ENCODE results near the gene SH3PXD2B.
"Not testable (repeated sequence)": the region's sequence is repeated elsewhere in the genome, so short reads cannot be mapped to it uniquely, and the experiment has no call there.

The SH3PXD2B gene

DNA sequence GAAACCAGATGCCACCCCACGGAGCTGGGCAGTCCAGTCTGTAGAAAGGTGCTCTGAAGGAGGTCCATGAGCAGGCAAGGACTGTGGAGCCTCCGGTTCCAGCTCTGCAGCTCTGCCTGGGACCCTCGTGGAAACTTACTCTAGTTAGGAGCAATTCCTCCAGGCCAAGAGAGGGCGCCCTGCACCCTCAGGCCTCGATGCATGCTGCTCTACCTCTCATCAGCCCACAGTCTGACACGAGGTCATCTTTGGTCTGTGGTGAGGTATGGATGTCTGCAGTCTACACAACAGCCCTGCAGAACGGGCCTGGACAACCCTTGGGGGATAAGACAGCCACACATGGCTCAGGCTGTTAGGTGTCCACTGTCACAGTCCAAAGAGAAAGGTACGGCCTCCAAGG is 120.1 kb downstream of the SH3PXD2B start:
- DNase-seq: no peak

- not testable (repeated sequence) for DNase-seq
Observed at GRCh38 chr5:172326901-172327300, 127.4 kb downstream of the SH3PXD2B start.

- no peak for DNase-seq
Observed at GRCh38 chr5:172325452-172325851, 128.9 kb downstream of the SH3PXD2B start.

GRCh38 chr5:172322028-172322965 is 132.0 kb downstream of the SH3PXD2B start:
- DNase-seq: no peak

DNA sequence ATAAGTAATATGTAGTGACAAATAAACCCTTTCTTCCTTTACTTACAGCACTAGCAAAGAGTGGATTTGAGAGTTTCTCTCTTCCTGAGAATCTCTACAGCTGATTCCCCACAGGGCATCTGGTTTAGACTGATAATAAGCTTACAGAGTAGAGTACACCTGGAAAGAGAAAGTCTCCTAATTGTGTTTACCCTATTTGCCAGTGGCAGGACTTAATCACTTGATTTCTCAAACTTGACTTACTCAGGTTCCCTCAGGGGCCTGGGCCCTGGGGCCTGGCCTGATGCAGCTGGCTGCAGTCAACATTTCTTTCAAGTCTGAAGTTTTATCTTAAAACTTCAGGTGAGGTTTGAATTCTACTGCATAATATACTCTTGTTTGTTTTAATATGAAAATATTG is 132.7 kb downstream of the SH3PXD2B start:
- DNase-seq: no peak

DNA sequence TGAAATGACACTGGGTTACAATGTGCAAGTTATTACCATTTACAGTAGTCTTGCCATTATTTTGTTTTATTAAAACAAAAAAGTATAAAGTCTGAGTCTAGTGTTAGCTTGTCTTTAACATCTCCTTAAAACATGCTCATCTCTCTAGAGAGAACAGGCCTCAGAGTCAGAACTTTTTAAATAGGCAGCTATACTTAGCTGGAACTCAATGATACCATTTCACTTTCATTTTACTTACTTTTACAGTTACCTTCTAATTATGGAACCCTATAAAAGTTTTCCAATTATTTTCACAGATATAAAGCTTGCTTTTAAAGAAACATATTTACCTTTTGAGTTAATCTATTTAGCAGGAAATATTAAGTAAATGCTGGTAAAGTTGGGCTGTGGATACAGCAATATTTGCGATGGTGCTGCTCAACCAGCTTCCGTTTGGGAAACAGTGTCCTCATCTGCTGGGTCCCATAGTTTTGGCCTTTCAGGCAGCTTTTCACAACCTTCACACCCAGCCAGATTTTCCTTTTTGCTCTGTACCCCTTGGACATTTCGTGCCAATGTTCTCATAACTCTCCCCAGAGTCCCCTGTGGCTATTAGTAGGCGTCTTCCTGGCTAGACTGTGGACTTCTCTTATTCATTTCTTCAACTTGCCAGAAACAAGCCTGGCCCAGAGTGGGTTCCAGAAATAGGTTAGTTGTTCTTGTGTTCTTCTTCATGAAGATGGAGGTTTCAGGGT is 134.4 kb downstream of the SH3PXD2B start:
- no peak for DNase-seq

DNA sequence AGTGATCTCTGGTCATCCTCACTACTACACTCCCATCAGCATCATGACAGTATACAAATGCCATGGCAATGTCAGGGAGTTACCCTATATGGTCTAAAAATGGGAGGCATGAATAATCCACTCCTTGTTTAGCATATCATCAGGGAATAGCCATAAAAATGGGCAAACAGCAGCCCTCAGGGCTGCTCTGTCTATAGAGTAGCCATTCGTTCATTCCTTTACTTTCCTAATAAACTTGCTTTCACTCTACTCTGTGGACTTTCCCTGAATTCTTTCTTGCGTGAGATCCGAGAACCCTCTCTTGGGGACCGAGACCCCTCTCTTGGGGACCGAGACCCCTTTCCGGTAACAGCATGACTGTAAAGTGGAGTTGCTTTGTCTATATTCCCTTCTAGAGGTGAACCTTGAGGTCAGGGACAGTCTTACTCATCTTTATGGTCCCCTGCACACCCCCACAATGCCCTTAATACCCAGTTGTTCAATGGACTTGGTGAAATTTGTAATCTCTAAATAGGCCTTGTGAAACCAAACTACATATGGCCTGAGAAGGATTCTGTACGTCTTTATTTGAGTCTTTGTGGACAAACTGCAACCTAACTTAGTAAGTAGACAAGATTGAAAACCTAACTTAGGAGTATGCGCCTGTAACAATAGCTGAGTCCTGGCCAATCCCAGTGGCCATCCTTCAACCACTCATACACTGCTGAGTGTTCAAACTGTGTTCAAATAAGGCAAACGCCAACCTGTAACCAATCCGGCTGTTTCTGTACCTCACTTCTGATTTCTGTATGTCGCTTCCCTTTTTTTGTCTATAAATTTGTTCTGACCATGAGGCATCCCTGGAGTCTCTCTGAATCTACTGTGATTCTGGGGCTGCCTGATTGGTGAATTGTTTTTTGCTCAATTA is 138.5 kb downstream of the SH3PXD2B start:
- DNase-seq: no peak

- DNase-seq: no peak
Observed at GRCh38 chr5:172313915-172314314, 140.4 kb downstream of the SH3PXD2B start.

DNA sequence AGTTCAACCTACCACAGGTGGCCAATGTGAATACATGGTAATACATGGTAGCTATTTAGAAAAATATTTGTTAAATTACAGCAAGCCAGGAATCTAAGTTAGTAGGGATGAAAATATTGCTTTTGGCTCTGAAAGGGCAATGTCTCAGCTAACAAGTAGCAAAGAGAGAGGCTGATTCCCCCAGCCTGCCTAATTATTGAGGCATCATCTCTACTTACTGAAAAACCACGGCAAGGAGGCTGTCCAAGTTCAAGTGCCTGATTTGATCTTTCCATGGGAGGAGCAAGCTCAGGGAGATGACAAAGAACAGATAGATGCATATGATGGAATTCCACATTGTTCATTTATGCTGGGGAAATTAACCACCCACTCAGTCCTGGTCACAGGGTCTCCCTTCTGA is 142.0 kb downstream of the SH3PXD2B start:
- DNase-seq: no peak

- no peak for DNase-seq
Observed at GRCh38 chr5:172311605-172312004, 142.7 kb downstream of the SH3PXD2B start.

GRCh38 chr5:172311026-172311425 is 143.3 kb downstream of the SH3PXD2B start:
- DNase-seq: no peak

DNA sequence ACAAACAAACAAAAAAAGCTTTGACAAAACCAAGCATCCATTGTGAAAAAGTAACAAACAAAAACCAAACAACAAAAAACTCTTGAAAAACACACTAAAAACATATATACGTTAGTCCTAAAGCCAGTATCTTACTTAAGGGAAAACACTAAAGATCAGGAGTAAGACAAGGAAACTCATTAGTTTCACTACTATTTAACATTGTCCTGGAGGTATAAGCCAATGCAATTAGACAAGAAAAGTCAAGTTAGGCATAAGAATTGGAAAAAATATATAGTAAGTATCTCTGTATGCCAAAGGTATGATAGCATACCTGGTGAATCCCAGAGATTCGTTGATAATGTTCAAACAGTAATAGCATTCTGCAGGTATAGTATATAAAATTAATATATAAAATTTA is 148.9 kb downstream of the SH3PXD2B start:
- DNase-seq: no peak

- no peak for DNase-seq
Observed at GRCh38 chr5:172303572-172304335, 150.6 kb downstream of the SH3PXD2B start.

DNA sequence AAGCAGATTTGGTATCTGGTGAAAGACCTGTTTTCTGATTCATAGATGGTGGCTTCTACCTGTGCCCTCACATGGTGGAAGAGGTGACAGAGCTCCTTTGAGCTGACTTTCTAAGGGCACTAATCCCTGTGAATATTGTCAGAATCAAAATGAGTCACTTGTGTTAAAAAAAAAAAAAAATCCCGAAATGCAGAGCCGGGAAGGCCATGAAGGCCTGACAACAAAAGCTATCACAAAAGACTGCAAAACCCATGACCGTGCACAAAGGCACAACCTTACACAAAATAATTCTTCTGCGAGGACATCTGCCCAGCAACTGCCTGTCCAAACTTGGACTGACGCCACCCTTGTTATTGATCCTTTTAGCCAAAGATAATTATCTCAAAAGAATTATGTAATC is 151.2 kb downstream of the SH3PXD2B start:
- DNase-seq: no peak

GRCh38 chr5:172302047-172302710 is 152.1 kb downstream of the SH3PXD2B start:
- no peak for DNase-seq

DNA sequence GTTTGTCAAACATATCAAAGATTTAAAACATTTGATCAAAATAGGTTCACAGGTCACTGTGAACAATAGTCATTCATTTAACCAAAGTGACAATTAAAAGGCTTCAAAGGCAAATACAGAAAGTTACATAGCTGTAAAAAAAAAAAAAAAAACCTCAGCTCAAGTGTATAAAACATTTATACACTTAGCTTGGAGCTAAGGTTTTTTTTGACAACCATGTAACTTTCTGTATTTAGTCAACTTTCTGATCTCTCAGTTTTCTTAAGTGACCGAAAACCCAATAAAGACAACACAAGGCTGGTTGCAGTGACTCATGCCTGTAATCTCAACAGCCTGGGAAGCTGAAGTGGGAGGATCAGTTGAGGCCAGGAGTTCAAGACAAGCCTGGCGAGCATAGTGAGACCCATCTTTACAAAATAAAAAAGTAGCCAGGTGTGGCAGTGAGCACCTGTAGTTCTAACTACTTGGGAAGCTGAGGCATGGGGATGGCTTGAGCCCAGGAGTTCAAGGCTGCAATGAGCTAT is 154.3 kb downstream of the SH3PXD2B start:
- DNase-seq: no peak

DNA sequence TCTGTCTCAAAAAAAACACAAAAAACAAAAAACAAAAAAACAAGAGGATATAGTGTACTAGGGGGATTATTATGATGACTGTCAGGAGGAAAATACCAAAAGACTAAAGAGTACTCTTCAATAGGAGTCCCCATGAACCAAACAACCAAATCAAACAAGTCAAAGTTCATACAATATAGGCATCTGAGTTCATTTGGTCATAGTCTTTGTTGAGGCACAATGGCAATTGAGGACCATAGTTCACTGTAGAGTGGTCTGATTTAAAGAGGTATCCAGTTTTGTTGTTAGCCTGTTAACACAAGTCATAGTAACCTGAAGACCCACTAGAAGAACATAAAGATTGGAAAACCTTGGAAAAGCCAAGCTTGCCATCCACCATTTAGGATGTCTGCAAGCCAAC is 159.5 kb downstream of the SH3PXD2B start:
- DNase-seq: no peak

DNA sequence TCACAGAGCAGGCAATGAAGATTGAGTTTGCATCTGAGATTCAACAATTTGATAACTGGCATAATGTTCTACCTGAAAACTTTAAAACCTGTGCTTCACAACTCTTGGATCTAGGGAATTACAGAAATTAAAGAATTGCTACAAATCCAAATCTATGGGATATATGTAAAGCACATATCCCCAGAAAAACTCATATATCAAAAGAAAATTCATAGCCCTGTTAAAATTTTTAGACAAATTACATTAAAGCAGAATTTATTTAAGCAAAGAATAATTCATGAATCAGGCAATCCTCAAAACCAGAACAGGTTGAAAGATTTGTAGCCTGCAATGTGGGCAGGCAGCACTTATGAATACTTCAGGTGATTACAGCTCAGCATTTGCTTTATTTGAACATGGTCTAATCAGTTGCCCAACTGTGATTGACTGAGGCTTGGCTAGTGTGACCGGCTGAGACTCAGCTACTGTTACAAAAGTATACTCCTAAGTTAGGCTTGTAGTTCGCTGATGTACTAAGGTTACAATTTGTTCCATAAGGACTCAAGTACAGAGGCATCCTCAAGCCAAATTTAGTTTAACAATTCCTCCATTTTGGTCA is 160.5 kb downstream of the SH3PXD2B start:
- no peak for DNase-seq

DNA sequence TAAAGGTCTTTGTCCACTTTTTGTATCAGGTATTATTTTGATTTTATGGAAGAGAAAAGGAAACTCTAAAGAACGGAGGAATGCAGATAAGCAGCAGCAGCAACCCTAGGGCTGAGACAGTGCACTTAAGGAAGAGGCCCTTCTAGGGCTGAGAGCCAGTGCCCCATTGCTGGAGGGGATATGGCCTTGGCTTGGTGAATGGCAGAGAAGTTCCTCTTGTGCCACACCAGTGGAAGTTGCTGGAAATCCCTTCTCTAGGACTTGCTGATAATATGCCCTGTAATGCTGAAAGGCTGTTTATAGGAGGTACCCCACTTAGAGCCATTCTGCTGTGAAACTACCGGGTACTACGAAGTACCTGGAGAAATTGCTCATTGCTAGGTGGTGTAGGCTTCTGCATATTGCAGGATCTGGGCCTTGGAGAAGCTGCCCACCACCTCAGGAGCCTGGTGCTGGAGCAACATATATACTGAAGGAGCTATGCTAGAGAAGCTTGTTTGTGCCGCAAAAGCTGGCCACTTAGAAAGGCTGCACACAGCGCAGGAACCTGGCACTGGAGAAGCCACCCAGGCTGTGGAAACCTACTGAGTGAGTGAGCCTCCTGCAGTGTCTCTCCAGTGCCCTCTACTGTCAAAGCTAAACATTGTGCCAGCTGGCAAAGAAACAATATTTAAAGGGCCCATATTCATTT is 161.1 kb downstream of the SH3PXD2B start:
- DNase-seq: peak; percentile 12 to 20 (median 14)

DNA sequence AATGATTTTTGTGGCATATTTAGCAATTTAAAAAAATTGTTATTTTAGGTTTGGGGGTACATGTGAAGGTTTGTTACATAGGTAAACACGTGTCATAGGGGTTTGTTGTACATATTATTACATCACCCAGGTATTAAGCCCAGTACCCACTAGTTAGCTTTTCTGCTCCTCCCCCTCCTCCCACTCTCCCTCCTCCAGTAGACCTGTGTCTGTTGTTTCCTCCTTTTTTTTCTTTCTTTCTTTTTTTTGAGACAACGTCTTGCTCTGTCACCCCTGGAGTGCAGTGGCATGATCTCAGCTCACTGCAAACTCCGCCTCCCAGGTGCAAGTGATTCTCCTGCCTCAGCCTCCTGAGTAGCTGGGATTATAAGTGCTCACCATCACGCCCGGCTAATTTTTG is 162.5 kb downstream of the SH3PXD2B start:
- not testable (repeated sequence) for DNase-seq
